Hepatocyte (in vitro differentiated cells): ENCODE measurements around the gene ESPNL. TPM values are rescaled to one million over a fixed set of nuclear protein-coding genes. Genes with fewer than 3 reads are reported as not detected.

Experiments
- DNase-seq: peaks from one replicate; pipeline ENCODE4 v3.0.0-alpha.2; 2016; ENCODE audit warnings: low spot score
- H2AFZ ChIP-seq: fragments of 200-600 bp; sonication (generic); 2 replicates; pipeline ENCODE4 v1.6.0; 2016; ENCODE audit warnings: antibody characterized with exemption, mild to moderate bottlenecking
- H3K27ac ChIP-seq: fragments of 200-600 bp; sonication (generic); 2 replicates; pipeline ENCODE4 v1.5.1; 2016; ENCODE audit warnings: mild to moderate bottlenecking
- H3K27me3 ChIP-seq: fragments of 200-600 bp; sonication (generic); 2 replicates; pipeline ENCODE4 v1.6.1; 2016
- H3K36me3 ChIP-seq: fragments of 200-600 bp; sonication (generic); replicated peaks from 2 replicates; pipeline ENCODE4 v1.5.1; 2016; ENCODE audit warnings: low read depth; ENCODE audit not compliant: insufficient read depth
- H3K4me1 ChIP-seq: fragments of 200-600 bp; sonication (generic); 2 replicates; pipeline ENCODE4 v1.5.1; 2016; ENCODE audit warnings: mild to moderate bottlenecking, moderate library complexity; ENCODE audit not compliant: insufficient read depth
- H3K4me2 ChIP-seq: fragments of 200-600 bp; sonication (generic); 2 replicates; pipeline ENCODE4 v1.6.0; 2016
- H3K4me3 ChIP-seq: fragments of 200-600 bp; sonication (generic); 2 replicates; pipeline ENCODE4 v1.5.1; 2016; ENCODE audit warnings: mild to moderate bottlenecking
- H3K79me2 ChIP-seq: fragments of 200-600 bp; sonication (generic); 2 replicates; pipeline ENCODE4 v1.6.0; 2017; ENCODE audit warnings: mild to moderate bottlenecking
- H3K9me2 ChIP-seq: fragments of 200-600 bp; sonication (generic); replicated peaks from 2 replicates; pipeline ENCODE4 v1.6.0; 2017; ENCODE audit warnings: mild to moderate bottlenecking; ENCODE audit not compliant: insufficient read depth
- H3K9me3 ChIP-seq: fragments of 200-600 bp; sonication (generic); 2 replicates; pipeline ENCODE4 v1.5.1; 2016; ENCODE audit warnings: low read depth, mild to moderate bottlenecking
- H4K20me1 ChIP-seq: fragments of 200-600 bp; sonication (generic); 2 replicates; pipeline ENCODE4 v1.6.0; 2016; ENCODE audit warnings: mild to moderate bottlenecking; ENCODE audit not compliant: insufficient read depth, poor library complexity, severe bottlenecking
- CTCF ChIP-seq: fragments of 200-600 bp; sonication (generic); IDR thresholded peaks from 2 replicates; pipeline ENCODE4 v1.5.1; 2016; ENCODE audit warnings: antibody characterized with exemption, mild to moderate bottlenecking; ENCODE audit not compliant: poor library complexity
- EZH2 ChIP-seq: fragments of 200-600 bp; sonication (generic); IDR thresholded peaks from 2 replicates; pipeline ENCODE4 v1.6.1; 2016; ENCODE audit warnings: antibody characterized with exemption, mild to moderate bottlenecking, borderline replicate concordance
- EZH2phosphoT487 ChIP-seq: fragments of 200-600 bp; sonication (generic); IDR thresholded peaks from one replicate; pipeline ENCODE4 v1.6.1; 2018; ENCODE audit warnings: antibody characterized with exemption, mild to moderate bottlenecking, low read depth, moderate library complexity; ENCODE audit not compliant: unreplicated experiment, severe bottlenecking
- WGBS: methylation state at CpG from one replicate; pipeline ENCODE4 v1.1.6; 2016; ENCODE audit warnings: low lambda C conversion rate; ENCODE audit errors: missing lambda C conversion rate; 5-methylcytosine and 5-hydroxymethylcytosine counted together
- polyA plus RNA-seq: library from polyadenylated mRNA; unstranded; fragments of >200 nt; fragmentation: Nextera tagmentation; extraction: Ambion mirVana; gene quantifications from 2 replicates; pipeline ENCODE4 v1.2.1, GENCODE V29; 2016
- total RNA-seq: library from RNA; depleted of rRNA; stranded (reverse); fragments of >200 nt; gene quantifications from 2 replicates; pipeline ENCODE4 v1.2.3, GENCODE V29; 2014

ESPNL gene
- total and polyA plus RNA-seq, 2 experiments from 2014 or later, result 0.27 to 0.62 TPM

GRCh38 chr2:238091436-238092060 lies 8.6 kb upstream of the ESPNL start:
- TF ChIP-seq EZH2, result no peak
- TF ChIP-seq CTCF, result no peak
- no peak for TF ChIP-seq EZH2phosphoT487
- DNase-seq, result no peak
- Histone ChIP-seq H2AFZ (no peak overlapping the region), H3K79me2 (no peaks in the 10 kb centered on the region), H3K36me3 (no peaks in the 10 kb centered on the region), H4K20me1 (no peaks in the 10 kb centered on the region), H3K27me3 (no peaks in the 10 kb centered on the region), H3K4me3 (no peak overlapping the region), H3K27ac (no peak overlapping the region), H3K4me2 (no peak overlapping the region), H3K4me1 (no peaks in the 10 kb centered on the region), H3K9me2 (no peaks in the 10 kb centered on the region), H3K9me3 (no peaks in the 10 kb centered on the region)
- 95% methylated on average over 16 of the region's 16 CpGs for WGBS

- 98% methylated on average over 10 of the region's 12 CpGs for WGBS
- no peaks in the 10 kb centered on the region for H3K36me3 ChIP-seq
- H3K4me3 ChIP-seq, result no peak overlapping the region
- H3K4me1 ChIP-seq, result no peaks in the 10 kb centered on the region
- TF ChIP-seq CTCF (no peak), EZH2phosphoT487 (no peak), EZH2 (no peak)
- no peak for DNase-seq
- no peak overlapping the region for H2AFZ ChIP-seq
- no peaks in the 10 kb centered on the region for H3K9me2 ChIP-seq
- no peaks in the 10 kb centered on the region for H3K27me3 ChIP-seq
- H3K27ac ChIP-seq, result no peak overlapping the region
- H3K9me3 ChIP-seq, result no peaks in the 10 kb centered on the region
- no peaks in the 10 kb centered on the region for H4K20me1 ChIP-seq
- no peaks in the 10 kb centered on the region for H3K79me2 ChIP-seq
- H3K4me2 ChIP-seq, result no peak overlapping the region
Measured at GRCh38 chr2:238092486-238093035, 7.6 kb upstream of the ESPNL start.

DNA sequence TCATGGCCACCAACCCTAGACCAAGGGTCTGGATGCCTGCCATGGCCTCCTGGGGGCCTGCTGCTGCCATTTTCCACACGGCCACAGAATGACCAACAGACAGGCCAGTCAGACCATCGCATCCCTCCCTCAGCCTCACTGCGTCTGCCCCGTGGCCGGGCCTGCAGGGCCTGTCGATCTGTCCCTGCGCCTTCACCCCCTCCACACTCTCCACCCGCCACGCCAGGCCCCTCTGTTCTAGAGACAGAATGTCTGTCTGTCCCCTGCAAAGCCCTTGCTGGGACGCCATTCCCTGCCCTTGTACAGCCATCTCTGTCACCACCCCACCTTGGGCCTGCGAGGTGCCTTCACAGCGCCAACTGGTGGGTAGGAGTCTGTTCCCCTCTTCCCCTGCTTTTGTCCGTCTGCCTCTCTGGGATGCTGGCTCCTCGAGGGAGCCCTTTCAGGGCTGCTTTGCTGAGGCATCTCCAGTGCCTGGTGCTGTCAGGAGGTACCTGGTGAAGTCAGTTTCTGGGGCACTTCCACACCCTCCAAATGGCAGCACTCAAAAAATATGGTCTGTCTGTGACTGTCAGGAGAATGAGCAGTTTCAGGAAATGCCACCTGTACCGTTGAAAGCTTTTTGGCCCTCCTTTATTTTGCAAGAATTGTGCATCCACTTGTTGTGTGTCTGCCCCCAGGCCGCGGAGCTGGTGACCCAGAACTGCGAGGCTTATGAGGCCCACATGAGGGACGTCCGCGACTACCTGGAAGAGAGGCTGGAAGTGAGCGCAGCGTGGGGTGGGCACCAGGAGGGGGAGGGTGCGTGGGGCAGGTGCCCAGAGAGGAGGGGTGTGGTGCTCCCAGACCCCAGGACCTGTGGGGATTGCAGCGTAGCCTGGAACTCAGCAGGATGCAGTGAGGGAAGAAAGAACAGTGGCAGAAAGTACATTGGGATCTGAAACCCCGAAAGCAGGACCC lies 6.7 kb upstream of the ESPNL start:
- Histone ChIP-seq H3K4me3 (no peak overlapping the region), H3K9me3 (no peaks in the 10 kb centered on the region), H3K27me3 (no peaks in the 10 kb centered on the region), H2AFZ (no peak overlapping the region), H3K79me2 (no peaks in the 10 kb centered on the region), H3K27ac (no peak overlapping the region), H3K4me2 (no peak overlapping the region), H3K9me2 (no peaks in the 10 kb centered on the region), H3K4me1 (no peaks in the 10 kb centered on the region), H4K20me1 (no peaks in the 10 kb centered on the region), H3K36me3 (no peaks in the 10 kb centered on the region)
- no peak for TF ChIP-seq EZH2phosphoT487
- TF ChIP-seq CTCF, result no peak
- no peak for TF ChIP-seq EZH2
- 90% methylated on average over 25 of the region's 26 CpGs for WGBS
- DNase-seq, result no peak
